Measurements from ENCODE around the gene SLC2A9. TPM values are rescaled to one million over a fixed set of nuclear protein-coding genes. Genes with fewer than 3 reads are reported as not detected.

SLC2A9 gene
- total and polyA plus RNA-seq, 2 of the 8 experiments (the other 6 are each of a cell fraction or from before 2014, with no cell fraction given) = 0.20 to 0.26 TPM

- Histone ChIP-seq H3K4me1 (replicated peaks in 1 of 4; ENCODE audit: control insufficient read depth in 3 of 4, insufficient read depth in 4 of 4, low read length in 3 of 4) (no peaks in the 10 kb centered on the region), H3K9me3 (ENCODE audit: insufficient read depth in 2 of 2, low read depth in 1 of 2, low read length in 1 of 2) (0 out of 4 replicates have a peak, but pooled peaks cover 2 to 4% of the 10 kb centered on the region in 2 experiments), H2AFZ (ENCODE audit: low read length) (no peak overlapping the region), H4K8ac (ENCODE audit: extremely low read depth, insufficient read depth, low read length) (no peak overlapping the region), H4K5ac (ENCODE audit: insufficient read length, low read depth, low read length) (no peak overlapping the region), H3K4ac (replicated peaks; ENCODE audit: insufficient read length, low read depth, low read length) (no peak overlapping the region), H4K91ac (replicated peaks; ENCODE audit: insufficient read length, low read length) (no peak overlapping the region), H2AK5ac (ENCODE audit: low read depth, low read length) (no peak overlapping the region), H4K20me1 (replicated peaks in 1 of 2; ENCODE audit: control insufficient read depth in 1 of 2, insufficient read depth in 2 of 2, low read length in 2 of 2) (no peaks in the 10 kb centered on the region), H3K79me1 (ENCODE audit: low read depth, low read length) (no peaks in the 10 kb centered on the region), H3K18ac (ENCODE audit: extremely low read depth, low read length) (no peak overlapping the region; the same call in 1 of the 2 replicates), H3K4me2 (ENCODE audit: insufficient read depth in 1 of 2, low read depth in 2 of 2, low read length in 2 of 2) (no peak overlapping the region), H3K36me3 (ENCODE audit: control insufficient read depth in 2 of 4, insufficient read depth in 4 of 4, low read length in 3 of 4) (no peaks in the 10 kb centered on the region), H2BK120ac (replicated peaks; ENCODE audit: low read depth, low read length) (no peak overlapping the region), H2BK5ac (ENCODE audit: low read depth, low read length) (no peak overlapping the region), H2BK12ac (ENCODE audit: low read depth, low read length) (no peak overlapping the region), H3K23me2 (ENCODE audit: low read depth, low read length) (no peaks in the 10 kb centered on the region), H2BK20ac (ENCODE audit: low read length) (no peak overlapping the region), H2BK15ac (ENCODE audit: low read length) (no peak overlapping the region), H3K14ac (ENCODE audit: insufficient read length) (no peak overlapping the region), H3K56ac (replicated peaks; ENCODE audit: insufficient read length, low read depth, low read length) (no peak overlapping the region), H3K79me2 (ENCODE audit: control insufficient read depth in 1 of 2, insufficient read depth in 2 of 2, low read length in 2 of 2) (no peaks in the 10 kb centered on the region), H3K4me3 (ENCODE audit: extremely low read depth in 1 of 4, insufficient read depth in 2 of 4, low read depth in 3 of 4, low read length in 4 of 4) (no peak overlapping the region), H3K27ac (ENCODE audit: low read depth, low read length) (no peak overlapping the region), H3K27me3 (replicated peaks in 1 of 4; ENCODE audit: control insufficient read depth in 3 of 4, extremely low read depth in 1 of 4, insufficient read depth in 3 of 4, low read length in 3 of 4) (no peaks in the 10 kb centered on the region; a peak in 1 of 7 replicates), H3K23ac (ENCODE audit: insufficient read length) (no peak overlapping the region), H3K9ac (replicated peaks in 1 of 4; ENCODE audit: extremely low read depth in 1 of 4, low read depth in 3 of 4, low read length in 3 of 4) (no peak overlapping the region)
- ChIA-PET CTCF (ENCODE audit: partially characterized antibody) (interaction anchor here (0.6 to 1.9 kb wide), 5 partner anchors 9 to 186 kb away, joined by 3 to 6 read pairs (median 4); no protein-coding TSS in a partner anchor), POLR2A (ENCODE audit: partially characterized antibody) (no interaction called here)
- no peak for FAIRE-seq
- no peak for DNase-seq (ENCODE audit: low read depth in 1 of 2, low spot score in 2 of 2)
- 90% methylated on average over 11 of the region's 11 CpGs; no CpG with 5 or more reads in 1 of the 2 experiments for WGBS, 2 experiments (ENCODE audit: extremely low coverage in 1 of 2, insufficient coverage in 1 of 2, insufficient read length in 1 of 2, insufficient replicate concordance in 2 of 2, low coverage in 1 of 2, low lambda C conversion rate in 2 of 2, missing lambda C conversion rate in 1 of 2)
- TF ChIP-seq TAF7 (optimal IDR thresholded peaks at IDR 0.05; ENCODE audit: borderline replicate concordance, low read depth, low read length) (no peak), ATF2 (IDR thresholded peaks at IDR 0.05; ENCODE audit: low read length) (no peak), CTCF (IDR thresholded peaks at IDR 0.05; ENCODE audit: control extremely low read depth in 1 of 3, insufficient read depth in 1 of 3, low read depth in 1 of 3, low read length in 3 of 3) (no peak)
Observed at GRCh38 chr4:9867751-9868425, 153.4 kb downstream of the SLC2A9 start.
